Keratinocyte (primary cell): ENCODE measurements around the gene GRK5. TPM values are rescaled to one million over a fixed set of nuclear protein-coding genes. Genes with fewer than 3 reads are reported as not detected.

Experiments used
- DNase-seq: peaks from one replicate; pipeline ENCODE4 v3.0.0-alpha.2; 2011; ENCODE audit warnings: low read depth, missing footprints, low spot score
- FAIRE-seq: peaks from 2 replicates; lab custom pipeline; 2011; peaks lifted over from hg19 to GRCh38; lab: Jason Lieb, UNC
- H2AFZ ChIP-seq: 2 replicates; pipeline ENCODE4 v1.6.0; 2012; ENCODE audit warnings: low read length, control low read depth, inconsistent platforms; ENCODE audit not compliant: control insufficient read depth
- H3K27ac ChIP-seq: 2 replicates; pipeline ENCODE4 v1.5.1; 2011; ENCODE audit warnings: low read length; ENCODE audit not compliant: control insufficient read depth, insufficient read depth
- H3K27me3 ChIP-seq: 3 replicates; pipeline ENCODE4 v1.6.0; 2011; ENCODE audit warnings: low read length; ENCODE audit not compliant: control insufficient read depth, insufficient read depth; ENCODE audit errors: extremely low read depth
- H3K36me3 ChIP-seq, 2 experiments: 2 replicates in 1 of 2; 3 replicates in 1 of 2; pipeline ENCODE4 v1.5.1; 2011; ENCODE audit warnings: low read length in 2 of 2, mild to moderate bottlenecking in 1 of 2; ENCODE audit not compliant: control insufficient read depth in 2 of 2, insufficient read depth in 2 of 2; ENCODE audit errors: extremely low read depth in 1 of 2
- H3K4me1 ChIP-seq: 3 replicates; pipeline ENCODE4 v1.5.1; 2011; ENCODE audit warnings: low read length; ENCODE audit not compliant: control insufficient read depth, insufficient read depth; ENCODE audit errors: extremely low read depth
- H3K4me2 ChIP-seq: 3 replicates; pipeline ENCODE4 v1.6.0; 2011; ENCODE audit warnings: low read depth, low read length; ENCODE audit not compliant: control insufficient read depth, insufficient read depth; ENCODE audit errors: extremely low read depth
- H3K4me3 ChIP-seq, 3 experiments: fragments of 200-600 bp in 1 of 3; sonication (generic) in 1 of 3; 2 replicates in 2 of 3; 3 replicates in 1 of 3; pipeline ENCODE4 v1.5.1; 2011 to 2016; ENCODE audit warnings: low read length in 3 of 3, mild to moderate bottlenecking in 3 of 3, control low read depth in 2 of 3, inconsistent platforms in 1 of 3, low read depth in 1 of 3, mixed read lengths in 1 of 3, mixed run types in 1 of 3, moderate library complexity in 1 of 3; ENCODE audit not compliant: control insufficient read depth in 2 of 3, insufficient read depth in 2 of 3; ENCODE audit errors: extremely low read depth in 1 of 3
- H3K79me2 ChIP-seq: 2 replicates; pipeline ENCODE4 v1.6.0; 2012; ENCODE audit warnings: low read length; ENCODE audit not compliant: control insufficient read depth, insufficient read depth
- H3K9ac ChIP-seq: 3 replicates; pipeline ENCODE4 v1.6.0; 2011; ENCODE audit warnings: low read length; ENCODE audit not compliant: control insufficient read depth, insufficient read depth; ENCODE audit errors: extremely low read depth
- H3K9me1 ChIP-seq: 3 replicates; pipeline ENCODE4 v1.6.0; 2011; ENCODE audit warnings: low read length; ENCODE audit not compliant: control insufficient read depth, insufficient read depth; ENCODE audit errors: extremely low read depth
- H3K9me3 ChIP-seq: 2 replicates; pipeline ENCODE4 v1.5.1; 2012; ENCODE audit warnings: low read depth, low read length; ENCODE audit not compliant: control insufficient read depth
- H4K20me1 ChIP-seq: 3 replicates; pipeline ENCODE4 v1.6.0; 2011; ENCODE audit warnings: low read length; ENCODE audit not compliant: control insufficient read depth, insufficient read depth; ENCODE audit errors: extremely low read depth
- EZH2 ChIP-seq: IDR thresholded peaks from one replicate; pipeline ENCODE4 v1.6.1; 2012; ENCODE audit warnings: inconsistent platforms, mild to moderate bottlenecking, low read length, moderate library complexity
- dilution Hi-C: fragments of 300-500 bp; cut with MboI; formaldehyde crosslinking; loops from one replicate; pipeline ENCODE4 v1.7.0; 2020; ENCODE audit warnings: low sequenced_read_pairs; ENCODE audit not compliant: extremely low pct_ligation_motif_present
- polyA plus RNA-seq, 5 experiments: library from polyadenylated mRNA; depleted of rRNA in 3 of 5; stranded (reverse) in 3 of 5; stranded (forward) in 1 of 5; unstranded in 1 of 5; fragments of >200 nt; gene quantifications; 1 replicate in 1 of 5; 2 replicates in 3 of 5; 3 replicates in 1 of 5; pipeline versions ENCODE4 v1.2.1 to v1.2.3, GENCODE V29; 2011 to 2012; ENCODE audit warnings: missing spikeins in 2 of 5, low read depth in 1 of 5, low replicate concordance in 1 of 5
- TF ChIP-seq, protein P1 (sequence below), 3 experiments: IDR thresholded peaks in 1 of 3; conservative IDR thresholded peaks in 1 of 3; optimal IDR thresholded peaks in 1 of 3; 2 replicates in 2 of 3; 3 replicates in 1 of 3; pipeline versions ENCODE3 to v1.5.1; 2011; ENCODE audit warnings: low read length in 3 of 3, mild to moderate bottlenecking in 3 of 3, moderate library complexity in 2 of 3, control low read depth in 1 of 3, inconsistent platforms in 1 of 3; ENCODE audit not compliant: insufficient read depth in 2 of 3; ENCODE audit errors: extremely low read depth in 1 of 3

Gene GRK5
- polyA plus RNA-seq, 1 donor (not counting 4 experiments of a cell fraction or from before 2014, with no cell fraction given) = 7.6 TPM

DNA sequence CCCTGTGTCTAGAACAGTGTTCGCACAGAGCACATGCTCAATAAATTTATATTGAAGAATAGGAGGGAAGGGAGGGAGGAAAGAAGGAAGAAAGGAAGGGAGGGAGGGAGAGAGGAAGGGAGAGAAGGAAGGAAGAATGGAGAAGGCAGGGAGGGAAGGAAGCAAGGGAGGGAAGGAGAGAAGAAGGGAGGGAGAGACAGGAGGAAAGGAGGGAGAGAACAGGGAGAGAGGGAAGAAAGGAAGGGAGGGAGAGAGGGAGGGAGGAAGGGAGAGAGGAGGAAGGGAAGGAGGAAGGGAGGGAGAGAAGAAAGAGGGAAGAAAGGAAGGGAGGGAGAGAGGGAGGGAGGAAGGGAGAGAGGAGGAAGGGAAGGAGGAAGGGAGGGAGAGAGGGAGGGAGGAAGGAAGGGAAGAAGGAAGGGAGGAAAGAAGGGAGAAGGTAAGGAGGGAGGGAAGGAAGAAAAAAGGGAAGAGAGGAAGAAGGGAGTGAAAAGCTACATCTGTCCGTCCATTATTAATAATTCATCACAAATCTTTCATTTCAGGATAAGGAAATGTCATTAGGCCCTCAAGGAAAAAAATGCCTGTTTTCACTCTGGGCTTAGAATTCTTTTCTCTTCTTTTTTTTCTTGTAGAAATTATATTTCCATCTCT, 79.7 kb downstream of the GRK5 start:
- Histone ChIP-seq H3K4me3 (no peak overlapping the region), H3K79me2 (peaks cover 2% of the 10 kb centered on the region), H2AFZ (no peak overlapping the region), H3K9me3 (no peaks in the 10 kb centered on the region), H3K9ac (no peak overlapping the region), H3K9me1 (no peaks in the 10 kb centered on the region), H3K27ac (no peak overlapping the region), H3K36me3 (no peaks in the 10 kb centered on the region), H3K4me1 (no peaks in the 10 kb centered on the region), H4K20me1 (no peaks in the 10 kb centered on the region), H3K27me3 (no peaks in the 10 kb centered on the region), H3K4me2 (no peak overlapping the region)
- no peak for DNase-seq
- dilution Hi-C loops = no loop called here
- TF ChIP-seq, protein P1, sequence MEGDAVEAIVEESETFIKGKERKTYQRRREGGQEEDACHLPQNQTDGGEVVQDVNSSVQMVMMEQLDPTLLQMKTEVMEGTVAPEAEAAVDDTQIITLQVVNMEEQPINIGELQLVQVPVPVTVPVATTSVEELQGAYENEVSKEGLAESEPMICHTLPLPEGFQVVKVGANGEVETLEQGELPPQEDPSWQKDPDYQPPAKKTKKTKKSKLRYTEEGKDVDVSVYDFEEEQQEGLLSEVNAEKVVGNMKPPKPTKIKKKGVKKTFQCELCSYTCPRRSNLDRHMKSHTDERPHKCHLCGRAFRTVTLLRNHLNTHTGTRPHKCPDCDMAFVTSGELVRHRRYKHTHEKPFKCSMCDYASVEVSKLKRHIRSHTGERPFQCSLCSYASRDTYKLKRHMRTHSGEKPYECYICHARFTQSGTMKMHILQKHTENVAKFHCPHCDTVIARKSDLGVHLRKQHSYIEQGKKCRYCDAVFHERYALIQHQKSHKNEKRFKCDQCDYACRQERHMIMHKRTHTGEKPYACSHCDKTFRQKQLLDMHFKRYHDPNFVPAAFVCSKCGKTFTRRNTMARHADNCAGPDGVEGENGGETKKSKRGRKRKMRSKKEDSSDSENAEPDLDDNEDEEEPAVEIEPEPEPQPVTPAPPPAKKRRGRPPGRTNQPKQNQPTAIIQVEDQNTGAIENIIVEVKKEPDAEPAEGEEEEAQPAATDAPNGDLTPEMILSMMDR (optimal IDR thresholded peaks at IDR 0.05 in 1 of 3, IDR thresholded peaks at IDR 0.05 in 1 of 3, conservative IDR thresholded peaks at IDR 0.05 in 1 of 3; ENCODE audit: extremely low read depth in 1 of 3, insufficient read depth in 2 of 3, low read length in 3 of 3) = no peak
- TF ChIP-seq EZH2 = no peak
- FAIRE-seq = no peak

DNA sequence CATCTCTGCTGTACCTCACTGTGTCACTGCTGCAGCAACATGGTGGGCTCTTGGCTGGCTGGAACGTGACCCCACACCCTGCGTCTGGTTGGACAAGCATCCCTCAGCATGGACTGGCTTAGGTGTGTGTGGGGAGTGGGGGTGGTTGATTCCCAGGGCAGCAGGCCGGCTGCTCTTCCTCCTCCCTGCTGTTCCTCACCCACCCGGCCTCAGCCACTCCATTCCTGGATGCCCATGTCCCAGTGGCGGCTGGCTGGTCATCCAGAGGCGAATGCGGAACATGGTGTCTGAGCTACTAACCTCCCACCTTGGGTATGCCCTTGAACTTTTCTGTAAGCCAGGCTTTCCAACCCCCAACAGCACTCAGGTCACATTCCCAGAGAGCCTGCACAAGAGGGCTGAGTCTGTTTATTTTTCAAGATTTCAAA, 81.2 kb downstream of the GRK5 start:
- Histone ChIP-seq H3K27ac (no peak overlapping the region), H3K36me3 (no peaks in the 10 kb centered on the region), H3K9me1 (no peaks in the 10 kb centered on the region), H2AFZ (no peak overlapping the region), H3K27me3 (no peaks in the 10 kb centered on the region), H3K4me3 (no peak overlapping the region), H3K9ac (no peak overlapping the region), H3K9me3 (no peaks in the 10 kb centered on the region), H3K4me2 (no peak overlapping the region), H4K20me1 (no peaks in the 10 kb centered on the region), H3K4me1 (no peaks in the 10 kb centered on the region), H3K79me2 (peaks cover 2% of the 10 kb centered on the region)
- dilution Hi-C loops = no loop called here
- no peak for DNase-seq
- no peak for FAIRE-seq
- TF ChIP-seq, protein P1 (optimal IDR thresholded peaks at IDR 0.05 in 1 of 3, IDR thresholded peaks at IDR 0.05 in 1 of 3, conservative IDR thresholded peaks at IDR 0.05 in 1 of 3; ENCODE audit: extremely low read depth in 1 of 3, insufficient read depth in 2 of 3, low read length in 3 of 3) = no peak
- TF ChIP-seq EZH2 = no peak
